GM19467 (cell line): ENCODE data around the gene AGER.
A peak's percentile ranks its signal among the peaks of the same experiment; 100 is the strongest.
"Not testable (repeated sequence)": the region's sequence is repeated elsewhere in the genome, so short reads cannot be mapped to it uniquely, and the experiment has no call there.

Experiments used
- ATAC-seq: cut with Tn5 transposase; IDR thresholded peaks from one replicate; pipeline ENCODE4 v1.9.1; 2021; ENCODE audit warnings: mild to moderate bottlenecking, moderate library complexity; ENCODE audit not compliant: unreplicated experiment

Gene AGER

DNA sequence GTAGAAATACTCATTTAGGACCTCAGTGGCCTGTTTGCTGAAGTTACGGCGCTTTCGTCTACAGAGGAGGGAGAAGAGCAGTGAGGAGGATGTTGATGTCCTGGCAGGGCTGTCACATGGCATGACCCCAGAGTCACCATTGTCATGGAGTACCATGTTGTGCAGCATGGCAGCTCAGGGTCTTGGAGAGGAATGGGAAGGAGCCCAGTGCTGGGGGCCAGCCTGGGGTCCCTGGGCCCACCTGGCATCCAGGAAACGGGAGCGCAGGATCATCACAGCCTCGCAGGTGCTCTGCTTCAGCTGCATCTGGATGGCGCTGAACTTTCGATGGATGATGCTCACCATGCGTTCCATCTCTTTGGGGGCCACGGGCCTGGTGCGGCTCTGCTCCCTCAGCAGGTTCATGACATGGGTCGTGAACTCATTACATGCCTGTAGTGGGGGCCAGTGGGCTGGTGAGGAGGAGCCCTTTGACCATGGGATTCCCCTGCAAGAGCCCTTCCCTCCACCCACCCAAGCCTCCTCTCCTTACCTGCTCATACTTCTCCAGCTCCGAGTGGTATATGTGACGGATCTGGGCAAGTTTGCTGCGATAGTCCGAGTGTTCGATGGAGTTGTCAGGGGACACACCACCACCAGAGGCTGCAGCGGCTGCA is 3.8 kb upstream of the AGER start:
- ATAC-seq = not testable (repeated sequence)

DNA sequence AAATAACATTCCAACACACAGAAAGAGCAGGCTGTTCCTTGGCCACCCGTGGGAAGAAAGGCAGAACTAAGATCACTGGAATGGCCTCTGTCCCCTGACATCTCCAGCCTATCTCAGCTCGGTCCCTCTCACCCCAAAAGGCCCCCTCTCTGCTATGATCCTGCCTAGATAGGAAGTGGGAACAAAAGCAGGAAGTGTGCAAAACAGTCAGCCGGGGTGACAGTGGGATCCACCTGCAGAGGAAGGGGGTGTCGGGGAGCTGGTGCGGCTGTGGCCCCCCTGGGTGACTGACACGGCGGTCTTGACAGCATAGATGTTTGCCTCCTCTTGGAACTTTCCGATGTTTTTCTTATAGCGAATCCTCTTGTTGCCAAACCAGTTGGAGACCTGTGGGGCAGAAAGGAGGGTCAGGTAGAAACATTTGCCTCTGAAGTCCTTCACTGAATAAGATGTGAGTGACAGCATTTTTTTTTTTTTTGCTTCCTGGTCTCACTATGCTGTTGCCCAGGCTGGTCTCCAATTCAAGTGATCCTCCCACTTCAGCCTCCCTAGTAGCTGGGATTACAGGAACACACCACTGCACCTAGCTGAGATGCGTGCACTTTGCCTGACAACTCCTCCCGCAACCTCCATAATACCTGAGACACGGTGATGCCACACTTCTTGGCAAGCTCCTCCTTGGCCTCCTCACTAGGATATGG is 3.1 kb upstream of the AGER start:
- no peak for ATAC-seq

DNA sequence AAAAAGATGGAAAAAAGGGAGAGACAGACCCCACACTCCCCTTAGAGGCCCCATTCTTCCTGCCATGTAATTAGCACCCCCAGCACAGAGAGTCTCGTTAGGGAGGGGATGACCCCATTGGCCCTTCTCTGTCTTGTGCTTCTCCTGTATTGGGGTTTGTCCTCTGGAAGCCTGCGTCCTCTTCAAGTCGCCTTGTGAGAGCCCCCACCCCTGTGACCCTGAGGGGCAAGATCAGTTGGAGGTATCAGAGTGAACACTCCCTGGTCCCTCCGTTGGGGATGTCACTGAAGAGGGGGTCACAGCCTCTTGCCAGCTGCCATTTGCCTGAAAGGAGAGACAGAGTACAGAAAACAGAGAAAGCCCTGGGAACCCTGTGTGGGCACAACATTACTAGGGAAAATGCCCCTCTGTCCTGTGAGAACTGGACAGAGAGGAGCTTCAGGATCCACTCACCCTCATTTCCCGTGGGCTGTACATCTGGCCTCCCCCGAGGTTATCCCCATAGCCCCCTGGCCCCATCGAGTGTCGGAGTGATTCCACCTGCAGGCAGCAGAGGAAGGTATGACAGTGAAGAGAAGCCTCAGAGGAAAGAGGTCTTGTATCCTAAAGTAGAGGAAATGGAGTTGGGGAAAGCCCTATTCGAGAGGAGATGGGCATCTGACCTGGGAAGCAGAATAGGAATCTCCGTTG is 2.2 kb upstream of the AGER start:
- not testable (repeated sequence) for ATAC-seq

- ATAC-seq = not testable (repeated sequence)
Measured at GRCh38 chr6:32185681-32186131, 1.7 kb upstream of the AGER start.

- ATAC-seq = no peak
Measured at GRCh38 chr6:32183483-32184083, 470 bp downstream of the AGER start.

GRCh38 chr6:32183030-32183429 is 1.0 kb downstream of the AGER start:
- ATAC-seq = no peak

DNA sequence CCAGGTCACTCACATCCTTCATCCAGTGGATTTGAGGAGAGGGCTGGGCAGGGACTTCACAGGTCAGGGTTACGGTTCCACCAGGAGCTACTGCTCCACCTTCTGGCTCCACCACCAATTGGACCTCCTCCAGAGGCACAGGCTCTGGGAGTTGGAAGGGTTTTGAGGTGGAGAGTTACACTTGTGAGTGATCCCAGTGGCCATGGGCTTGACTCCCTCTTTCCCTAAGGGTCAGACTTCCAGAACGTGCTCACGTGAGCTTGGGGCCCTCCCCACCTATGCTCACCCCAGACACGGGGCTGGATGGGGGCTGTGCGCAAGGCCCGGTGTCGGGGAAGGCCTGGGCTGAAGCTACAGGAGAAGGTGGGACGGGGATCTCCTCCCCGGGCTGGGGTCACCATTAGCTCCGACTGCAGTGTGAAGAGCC is 1.5 kb downstream of the AGER start:
- ATAC-seq = no peak

- ATAC-seq = no peak
Measured at GRCh38 chr6:32181915-32182529, 2.0 kb downstream of the AGER start.

DNA sequence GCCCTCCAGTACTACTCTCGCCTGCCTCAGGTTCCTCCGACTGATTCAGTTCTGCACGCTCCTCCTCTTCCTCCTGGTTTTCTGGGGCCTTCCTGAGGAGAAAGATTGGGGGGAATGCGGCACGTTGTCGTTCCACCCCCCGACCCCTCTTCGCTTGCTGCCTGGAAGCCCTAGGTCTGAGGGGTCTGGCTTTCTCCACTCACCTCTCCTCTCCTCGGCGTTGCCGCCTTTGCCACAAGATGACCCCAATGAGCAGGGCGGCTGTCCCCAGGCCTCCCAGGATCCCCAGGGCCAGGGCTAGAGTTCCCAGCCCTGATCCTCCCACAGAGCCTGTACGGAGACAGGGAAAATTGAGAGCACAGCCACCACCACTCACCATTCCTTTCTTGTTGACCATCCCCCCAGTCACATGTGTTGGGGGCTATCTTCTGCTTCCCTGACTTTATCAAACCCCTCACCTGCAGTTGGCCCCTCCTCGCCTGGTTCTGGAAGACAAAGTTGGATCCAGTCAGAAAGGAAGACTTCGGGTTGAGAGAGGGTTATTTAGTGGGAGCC is 2.8 kb downstream of the AGER start:
- no peak for ATAC-seq

- no peak for ATAC-seq
Measured at GRCh38 chr6:32179766-32180405, 4.2 kb downstream of the AGER start.

DNA sequence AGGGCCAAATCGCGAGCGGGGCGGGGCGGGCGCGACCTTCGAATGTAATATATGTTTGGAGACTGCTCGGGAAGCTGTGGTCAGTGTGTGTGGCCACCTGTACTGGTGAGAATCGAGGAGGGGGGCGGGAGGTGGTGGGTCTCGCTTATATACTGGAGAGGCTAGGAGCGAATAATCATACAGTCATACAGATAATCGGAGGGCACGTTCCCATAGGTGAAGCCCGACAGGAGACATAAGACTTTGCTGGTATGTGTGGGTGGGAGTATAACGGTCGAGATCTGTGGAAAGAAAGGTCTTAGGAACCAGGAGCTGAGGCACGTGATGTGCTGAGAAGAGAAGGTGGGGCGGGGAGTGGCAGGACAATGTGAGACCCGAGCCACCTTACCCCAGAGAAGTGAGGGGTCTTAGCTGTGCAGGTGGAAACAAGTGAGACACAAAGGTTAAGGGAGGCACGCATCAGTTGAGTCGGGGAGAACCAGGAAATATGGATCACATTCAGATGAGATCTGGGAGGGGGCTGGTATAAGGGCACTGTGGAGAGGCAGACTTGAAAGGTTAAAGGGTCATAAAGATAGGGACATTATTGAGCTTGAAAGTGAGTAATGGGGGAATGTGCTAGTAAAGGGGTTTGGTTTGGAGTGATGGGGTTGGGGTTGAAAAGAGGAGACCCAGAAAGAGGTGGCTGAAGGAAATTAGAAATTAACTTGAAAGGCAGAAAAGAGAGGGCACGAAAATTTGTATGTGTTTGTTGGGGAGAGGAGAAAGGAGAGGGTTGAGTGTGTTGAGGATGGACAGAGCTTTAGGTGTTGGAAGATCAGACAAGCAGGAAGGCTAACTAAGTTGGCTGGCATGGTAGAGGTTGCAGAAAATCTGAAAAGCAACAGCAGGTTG is 5.3 kb downstream of the AGER start:
- no peak for ATAC-seq

- ATAC-seq = peak; percentile 81
Measured at GRCh38 chr6:32177788-32178546, 6.1 kb downstream of the AGER start, which contains the start of gene RNF5. TSS of gene RNF5 (plus strand) at chr6:32178405. CDS start at chr6:32178512, 107 bp downstream.

GRCh38 chr6:32177183-32177787 is 6.8 kb downstream of the AGER start:
- peak; percentile 2 for ATAC-seq

DNA sequence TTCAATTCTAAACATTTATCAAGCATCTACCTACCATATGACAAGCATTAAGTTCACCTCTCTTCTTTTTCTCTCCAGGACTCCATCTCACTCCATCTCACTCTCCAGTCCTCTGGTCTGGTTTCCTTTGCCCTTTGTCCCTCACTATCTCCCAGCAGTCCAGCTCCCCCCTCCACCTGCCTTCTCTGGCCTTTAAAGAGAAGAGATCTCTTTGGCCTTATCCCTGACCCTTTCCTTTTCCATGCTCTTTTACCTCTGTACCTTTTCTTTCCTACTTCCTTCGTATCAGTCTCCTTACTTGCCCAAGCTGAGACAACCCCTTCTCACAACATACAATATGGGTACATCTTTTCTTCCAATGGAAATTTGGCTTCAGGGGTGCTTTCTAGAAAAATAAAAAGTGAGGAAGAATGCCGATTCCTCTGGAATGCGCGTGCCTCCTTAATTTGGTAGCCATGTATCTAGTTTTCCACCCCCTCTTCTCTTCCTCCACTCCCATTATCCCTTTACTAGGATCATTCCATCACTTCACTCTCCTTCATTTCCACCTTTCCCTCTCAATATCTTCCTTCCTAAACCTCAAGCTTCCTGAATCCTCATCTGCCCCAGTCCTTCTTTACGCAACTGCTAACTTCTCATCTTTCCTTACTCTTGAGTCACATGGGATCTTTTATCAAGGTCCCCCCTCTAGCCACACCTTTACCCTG is 7.4 kb downstream of the AGER start:
- ATAC-seq = no peak

- ATAC-seq = peak; percentile 36
Measured at GRCh38 chr6:32175711-32176475, 8.2 kb downstream of the AGER start, which contains the start of gene AGPAT1. TSS of gene AGPAT1 (minus strand) at chr6:32176084. CDS start at chr6:32171496, 4,588 bp downstream.

DNA sequence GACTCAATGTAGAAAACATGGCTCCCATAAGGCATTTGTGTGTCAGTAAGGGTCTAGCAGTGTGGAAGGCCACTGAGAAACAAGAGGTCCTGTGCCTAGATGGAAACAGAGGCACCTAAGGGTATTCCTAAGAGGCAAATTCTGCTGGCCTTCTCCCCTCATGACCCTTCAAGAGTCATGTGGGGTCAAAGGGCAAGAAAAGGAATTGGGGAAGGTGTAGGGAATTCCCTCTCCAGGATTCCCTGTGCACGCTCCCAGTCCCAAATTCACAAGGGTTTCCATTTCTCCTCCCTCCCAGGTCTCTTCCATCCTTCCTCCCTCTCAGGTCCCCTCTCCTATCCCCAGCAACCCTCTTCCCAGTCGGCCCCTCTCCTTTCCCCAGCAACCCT is 8.7 kb downstream of the AGER start:
- no peak for ATAC-seq

- no peak for ATAC-seq
Measured at GRCh38 chr6:32174416-32174815, 9.6 kb downstream of the AGER start.
